ENCODE data around the gene ANKRD55. TPM values are rescaled to one million over a fixed set of nuclear protein-coding genes. Genes with fewer than 3 reads are reported as not detected.

Gene ANKRD55
- total RNA-seq, 2 donors from 2014 or later = not detected

DNA sequence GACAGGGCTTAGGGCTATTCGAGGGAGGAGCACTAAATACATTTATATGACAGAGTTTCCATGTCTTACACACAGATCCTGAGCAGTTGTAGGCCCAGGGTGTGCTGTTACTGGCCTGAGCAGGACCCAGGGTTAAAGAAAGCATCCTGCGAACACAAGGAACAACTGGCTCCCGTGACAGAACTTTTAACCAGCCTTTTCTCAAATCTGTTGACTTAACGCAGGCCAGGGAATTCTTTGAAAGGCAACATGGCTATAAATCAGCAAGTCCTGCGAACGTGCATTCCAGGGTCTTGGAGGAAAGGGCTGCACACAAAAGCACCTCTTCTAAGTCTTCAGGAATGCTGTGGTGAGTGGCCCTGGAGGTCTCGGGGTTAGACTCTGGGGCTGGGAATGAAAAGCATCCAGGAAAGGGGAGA is 45.2 kb upstream of the ANKRD55 start:
- Histone ChIP-seq H3K9me3 (no peaks in the 10 kb centered on the region), H3K36me3 (no peaks in the 10 kb centered on the region), H3K9ac (ENCODE audit: low read depth in 2 of 2, low read length in 2 of 2) (no peak overlapping the region), H3K27me3 (no peaks in the 10 kb centered on the region), H3K4me1 (no peaks in the 10 kb centered on the region), H3K4me3 (no peak overlapping the region), H3K27ac (no peak overlapping the region)
- DNase-seq = no peak
- no peak for TF ChIP-seq CTCF (IDR thresholded peaks at IDR 0.05)
- intact Hi-C loops (cut with DNase I) = no loop called here

- DNase-seq = no peak
- no peak overlapping the region for H3K27ac ChIP-seq
- H3K4me3 ChIP-seq = no peak overlapping the region
- no peak overlapping the region for H3K9ac ChIP-seq (ENCODE audit: low read depth in 2 of 2, low read length in 2 of 2)
- H3K9me3 ChIP-seq = no peaks in the 10 kb centered on the region
- H3K4me1 ChIP-seq = no peaks in the 10 kb centered on the region
- no peak for TF ChIP-seq CTCF (IDR thresholded peaks at IDR 0.05)
- intact Hi-C loops (cut with DNase I) = no loop called here
- no peaks in the 10 kb centered on the region for H3K27me3 ChIP-seq
- H3K36me3 ChIP-seq = no peaks in the 10 kb centered on the region
Measured at GRCh38 chr5:56277573-56277972, 44.4 kb upstream of the ANKRD55 start.

DNA sequence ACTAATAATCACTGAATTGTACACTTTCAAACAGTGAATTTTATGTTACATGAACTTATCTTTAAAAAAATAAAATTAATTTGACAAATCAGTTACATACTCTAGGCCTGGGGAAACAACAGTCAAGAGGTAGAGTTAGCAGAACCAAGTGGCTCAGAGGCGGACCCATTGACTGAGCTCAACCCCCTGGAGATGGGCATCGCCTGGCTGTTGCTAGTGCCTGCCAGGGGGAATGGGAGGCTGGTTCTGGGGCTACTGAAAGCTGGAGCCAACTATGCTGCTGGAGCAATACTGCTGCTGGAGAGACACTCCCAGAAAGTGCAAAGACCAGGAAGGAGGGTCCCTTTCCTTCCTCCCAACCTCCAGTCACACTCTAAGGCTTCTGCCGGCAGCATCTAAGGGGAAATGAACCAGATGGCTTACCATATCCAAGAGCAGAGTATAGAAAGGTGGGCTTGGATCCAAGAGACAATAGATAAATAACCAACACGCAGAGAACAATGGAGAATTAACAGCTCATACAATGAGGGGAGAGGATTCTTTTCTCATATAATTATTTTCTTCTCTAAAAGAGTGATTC is 40.3 kb upstream of the ANKRD55 start:
- Histone ChIP-seq H3K4me3 (no peak overlapping the region), H3K27me3 (no peaks in the 10 kb centered on the region), H3K4me1 (no peaks in the 10 kb centered on the region), H3K27ac (no peak overlapping the region), H3K36me3 (no peaks in the 10 kb centered on the region), H3K9ac (ENCODE audit: low read depth in 2 of 2, low read length in 2 of 2) (no peak overlapping the region), H3K9me3 (no peaks in the 10 kb centered on the region)
- intact Hi-C loops (cut with DNase I) = no loop called here
- no peak for DNase-seq
- TF ChIP-seq CTCF (IDR thresholded peaks at IDR 0.05) = no peak

DNA sequence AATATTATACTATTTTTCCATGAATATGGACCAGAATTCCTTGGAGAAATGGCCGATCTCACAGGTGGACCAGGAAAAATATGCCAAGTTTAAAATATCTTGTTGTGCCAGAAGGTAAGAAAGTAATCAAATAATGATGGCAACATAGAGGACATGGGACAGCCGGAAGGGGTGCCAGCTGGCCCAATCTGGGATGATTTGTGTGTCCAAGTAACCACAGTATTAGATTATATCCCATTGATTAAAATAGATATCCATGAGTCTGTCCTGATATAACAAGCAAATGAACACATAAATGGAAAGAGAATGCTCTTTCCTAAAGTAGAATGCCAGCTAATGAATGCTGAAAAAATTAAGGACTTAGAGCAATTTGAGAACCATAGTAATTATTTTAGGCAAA is 39.6 kb upstream of the ANKRD55 start:
- H3K27ac ChIP-seq = no peak overlapping the region
- H3K4me1 ChIP-seq = no peaks in the 10 kb centered on the region
- H3K27me3 ChIP-seq = no peaks in the 10 kb centered on the region
- DNase-seq = no peak
- intact Hi-C loops (cut with DNase I) = no loop called here
- H3K36me3 ChIP-seq = no peaks in the 10 kb centered on the region
- H3K9me3 ChIP-seq = no peaks in the 10 kb centered on the region
- no peak for TF ChIP-seq CTCF (IDR thresholded peaks at IDR 0.05)
- H3K4me3 ChIP-seq = no peak overlapping the region
- no peak overlapping the region for H3K9ac ChIP-seq (ENCODE audit: low read depth in 2 of 2, low read length in 2 of 2)

GRCh38 chr5:56270568-56271392 is 37.6 kb upstream of the ANKRD55 start:
- intact Hi-C loops (cut with DNase I) = loop anchor here (2.0 kb wide), 1 partner anchor 566 kb away; no protein-coding TSS in a partner anchor
- no peaks in the 10 kb centered on the region for H3K27me3 ChIP-seq
- DNase-seq = peak; percentile 77
- no peaks in the 10 kb centered on the region for H3K9me3 ChIP-seq
- TF ChIP-seq CTCF (IDR thresholded peaks at IDR 0.05) = peak; percentile 99
- H3K9ac ChIP-seq (ENCODE audit: low read depth in 2 of 2, low read length in 2 of 2) = no peak overlapping the region
- no peak overlapping the region for H3K4me3 ChIP-seq
- H3K36me3 ChIP-seq = no peaks in the 10 kb centered on the region
- no peaks in the 10 kb centered on the region for H3K4me1 ChIP-seq
- H3K27ac ChIP-seq = no peak overlapping the region

All from colonic mucosa (tissue), 4 donors.